ENCODE results near the gene SP2.

The SP2 gene

DNA sequence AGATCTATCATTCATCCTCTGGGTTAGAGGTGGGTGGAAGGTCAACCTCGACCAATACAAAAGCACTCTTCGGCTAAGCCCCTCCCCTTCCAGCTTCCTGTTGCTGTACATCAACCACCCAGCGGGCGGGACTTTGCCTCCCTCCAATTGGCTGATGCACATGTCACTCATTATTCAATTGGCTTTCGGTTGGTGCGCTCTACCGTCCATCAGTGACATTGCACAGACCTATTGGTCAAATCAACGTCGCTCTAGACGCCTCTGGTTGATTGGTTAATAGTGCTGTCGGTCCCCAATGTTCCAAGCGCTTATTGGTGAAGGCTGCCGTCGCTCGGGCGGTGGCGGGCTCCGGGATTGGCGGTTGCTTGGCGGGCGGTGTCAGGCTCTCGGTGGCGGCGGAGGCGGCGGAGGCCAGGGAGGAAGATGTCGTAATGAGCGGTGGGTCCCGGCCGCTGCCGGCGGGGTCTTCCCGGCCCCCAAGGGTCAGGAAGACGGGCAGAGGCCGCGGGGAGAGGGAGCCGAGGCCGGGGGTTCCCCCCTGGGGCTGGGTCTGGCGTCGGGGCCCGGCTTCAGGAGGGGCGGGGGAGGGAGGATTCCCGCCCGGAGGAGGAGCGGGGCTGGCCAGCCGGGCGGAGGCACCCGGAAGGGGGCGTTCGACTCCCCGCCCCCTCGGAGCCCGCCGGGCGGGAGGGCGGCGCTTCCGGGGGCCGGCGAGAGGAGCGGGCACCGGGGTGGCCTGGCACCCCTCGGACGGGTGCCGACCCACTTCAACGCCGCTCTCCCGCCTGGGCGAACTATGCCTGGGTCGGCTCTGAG is at the start of gene SP2:
Gene SP2 (plus strand): TSS at position 381 of the 816 bp plus-strand sequence. CDS start 51 bp downstream, at position 432.
- FAIRE-seq: peak; percentile 96

DNA sequence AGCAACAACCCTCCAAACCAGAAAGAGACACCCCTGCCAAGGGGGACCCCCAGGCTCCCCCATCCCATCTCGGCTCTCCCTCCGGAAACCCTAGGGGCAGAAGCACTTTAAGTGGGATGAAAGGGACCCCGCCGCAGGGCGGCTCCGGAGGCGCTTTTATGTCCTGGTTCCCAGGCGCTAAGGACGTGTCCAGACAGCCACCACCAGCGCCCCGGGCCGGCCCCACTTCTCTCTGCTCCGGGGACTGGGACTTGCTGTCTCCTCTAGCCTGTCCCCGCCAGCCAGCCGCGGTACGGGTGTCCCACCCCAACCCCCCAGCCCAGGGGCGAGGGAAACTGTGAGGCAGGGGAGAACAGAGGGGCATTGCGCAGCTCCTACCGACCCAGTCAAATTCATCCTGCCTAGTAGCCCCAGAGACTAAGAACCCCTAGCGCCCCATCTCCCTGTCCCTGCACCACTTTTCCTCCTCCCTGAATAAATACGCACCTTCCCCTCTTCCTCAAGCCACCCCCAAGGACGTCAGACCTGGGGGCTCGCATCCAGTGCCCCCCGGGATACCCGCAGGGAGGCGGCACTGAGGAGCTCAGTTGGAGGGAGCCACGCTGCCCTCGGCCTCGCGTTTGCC is 49.2 kb upstream of the SP2 start:
- FAIRE-seq: no peak

More for the DNA sequence above, at the start of gene SP2:
- peak; percentile 96 for DNase-seq (ENCODE audit: insufficient read length, low spot score)

DNA sequence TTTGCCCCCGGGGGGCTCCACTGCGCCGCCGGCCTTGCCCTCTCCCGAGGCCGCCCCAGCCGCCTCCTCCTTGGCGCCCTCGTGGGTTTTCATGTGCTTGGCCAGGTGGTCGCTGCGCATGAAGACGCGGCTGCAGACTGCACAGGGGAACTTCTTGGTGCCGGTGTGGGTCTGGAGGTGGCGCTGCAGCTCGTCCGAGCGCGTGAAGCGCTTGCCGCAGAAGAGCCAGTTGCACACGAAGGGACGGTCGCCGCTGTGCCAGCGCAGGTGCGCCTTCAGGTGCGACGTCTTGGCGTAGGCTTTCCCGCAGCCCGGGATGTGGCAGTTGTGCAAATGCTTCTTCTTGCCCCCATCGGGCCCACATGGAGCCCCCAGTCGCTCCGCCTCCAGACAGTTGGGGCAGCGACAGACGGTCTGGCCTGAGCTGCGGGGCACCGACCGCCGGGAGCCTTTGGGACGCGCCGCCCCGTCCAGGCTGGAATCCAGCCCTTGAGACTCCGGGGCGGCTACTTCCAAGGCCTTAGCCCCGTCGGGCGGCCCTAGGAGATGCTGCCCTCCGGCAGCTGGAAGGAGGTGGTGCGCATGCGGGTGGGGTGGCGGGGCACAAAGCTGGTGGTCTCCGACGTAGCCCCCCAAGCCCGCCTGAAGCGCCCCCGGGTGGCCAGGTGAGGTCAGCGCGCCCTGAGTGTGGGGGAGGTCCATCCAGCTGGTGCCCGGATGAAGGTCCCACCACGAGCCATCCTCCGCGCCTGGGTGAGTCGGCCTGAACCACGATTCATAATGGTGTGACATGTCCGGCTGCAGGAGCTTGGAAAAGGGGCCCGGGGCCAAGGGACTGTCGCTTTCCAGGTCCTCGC is 48.5 kb upstream of the SP2 start:
- FAIRE-seq (no peak), DNase-seq (ENCODE audit: insufficient read length, low spot score) (no peak)

More for the DNA sequence above, 49.2 kb upstream of the SP2 start:
- no peak for DNase-seq (ENCODE audit: insufficient read length, low spot score)

DNA sequence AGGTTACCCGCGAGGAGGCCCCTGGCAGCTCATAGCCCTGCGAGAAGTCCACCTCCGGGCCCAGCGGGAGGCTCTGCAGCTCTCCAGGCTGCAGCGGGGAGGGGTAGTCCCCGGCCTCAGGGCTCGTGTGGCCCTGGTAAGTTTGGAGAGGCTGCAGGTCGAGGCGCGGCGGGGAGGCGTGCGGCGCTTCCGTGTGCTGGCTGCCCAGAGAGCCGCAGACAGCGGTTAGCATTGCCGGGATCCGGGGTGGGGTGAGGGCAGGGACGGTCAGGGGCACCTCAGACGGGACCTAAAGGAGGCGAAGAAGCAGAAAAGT is 47.9 kb upstream of the SP2 start:
- no peak for FAIRE-seq
- no peak for DNase-seq (ENCODE audit: insufficient read length, low spot score)

DNA sequence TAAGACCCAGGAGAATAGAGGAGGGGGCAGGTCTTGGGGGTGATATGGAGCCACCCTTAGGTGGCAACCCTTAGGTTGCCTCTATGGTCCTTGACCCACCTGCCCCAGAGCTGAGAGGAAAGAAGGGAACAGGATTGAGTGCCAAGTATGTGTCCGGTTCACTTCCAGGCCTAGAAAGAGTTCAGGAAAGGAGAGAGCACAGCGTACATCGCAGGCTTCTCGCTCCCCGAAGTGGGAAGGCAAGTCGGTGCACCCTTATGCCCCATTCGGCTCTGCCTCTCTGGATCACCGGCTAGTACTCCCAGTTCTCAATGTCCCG is 45.7 kb upstream of the SP2 start:
- FAIRE-seq (no peak), DNase-seq (ENCODE audit: insufficient read length, low spot score) (no peak)

DNA sequence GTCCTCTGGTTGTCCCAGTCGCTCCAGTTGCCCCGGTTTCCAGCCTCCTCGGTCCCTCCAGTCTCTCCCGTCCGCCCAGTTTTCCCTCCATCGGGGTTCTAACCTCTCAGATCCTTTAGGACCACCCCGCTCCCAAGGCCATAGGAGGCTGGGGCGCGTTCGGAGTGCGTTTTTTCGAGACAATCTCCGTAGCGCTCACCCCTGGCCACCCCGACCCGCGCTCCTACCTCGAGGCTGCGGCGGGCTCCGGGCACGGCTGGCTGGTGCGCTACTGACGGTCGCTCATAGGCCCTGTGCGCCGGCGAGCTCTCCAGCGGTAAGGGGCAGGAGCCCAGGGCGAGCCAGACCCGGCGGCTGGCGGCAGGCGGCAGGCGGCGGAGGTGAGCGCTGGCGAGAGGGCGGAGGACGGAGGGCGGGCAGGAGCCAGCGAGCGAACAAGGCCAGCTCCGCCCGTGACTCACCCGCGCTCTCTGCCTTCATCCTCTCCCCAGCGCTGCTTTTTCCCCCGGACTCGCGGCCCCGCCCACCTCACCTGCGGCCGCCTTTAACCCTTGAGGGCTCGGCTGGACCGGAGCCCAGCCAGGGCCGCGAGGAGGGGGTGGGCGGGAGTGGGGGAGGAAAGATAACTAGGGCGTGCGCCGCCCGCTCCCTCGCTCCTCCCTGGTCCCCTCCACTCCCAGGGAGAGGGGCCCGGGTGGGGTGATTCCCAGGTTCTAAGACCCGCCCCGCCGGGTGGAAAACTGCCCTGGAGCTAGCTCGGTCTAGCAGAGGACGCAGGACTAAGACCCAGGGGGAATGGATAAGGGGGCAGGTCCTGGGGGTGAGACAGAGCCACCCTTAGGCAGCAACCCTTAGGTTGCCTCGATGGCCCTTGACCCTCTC is 45.1 kb upstream of the SP2 start, which contains the start of gene SP6:
Gene SP6 (minus strand): TSS at position 472 of the 882 bp plus-strand sequence. CDS start 2,734 bp downstream, outside the sequence.
- peak; percentile 56 for DNase-seq (ENCODE audit: insufficient read length, low spot score)
- no peak for FAIRE-seq

DNA sequence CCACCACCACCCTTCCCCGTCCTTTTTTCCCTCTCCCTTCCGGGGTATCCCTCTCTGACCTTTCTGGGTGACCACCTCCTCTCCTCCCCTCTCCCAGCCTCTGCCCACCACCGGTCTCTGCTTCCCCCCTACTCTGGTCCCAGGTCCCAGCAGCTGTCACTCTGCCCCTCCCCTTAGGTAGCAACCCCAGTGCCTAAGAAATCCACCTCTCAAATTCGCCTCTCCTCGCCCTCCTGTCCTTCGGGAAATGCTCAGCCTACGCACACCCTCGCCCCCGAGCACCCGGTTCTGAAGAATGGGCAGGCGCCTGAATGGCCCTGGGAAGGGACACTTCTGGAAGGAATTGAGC is 44.3 kb upstream of the SP2 start:
- FAIRE-seq: no peak
- DNase-seq (ENCODE audit: insufficient read length, low spot score): no peak

DNA sequence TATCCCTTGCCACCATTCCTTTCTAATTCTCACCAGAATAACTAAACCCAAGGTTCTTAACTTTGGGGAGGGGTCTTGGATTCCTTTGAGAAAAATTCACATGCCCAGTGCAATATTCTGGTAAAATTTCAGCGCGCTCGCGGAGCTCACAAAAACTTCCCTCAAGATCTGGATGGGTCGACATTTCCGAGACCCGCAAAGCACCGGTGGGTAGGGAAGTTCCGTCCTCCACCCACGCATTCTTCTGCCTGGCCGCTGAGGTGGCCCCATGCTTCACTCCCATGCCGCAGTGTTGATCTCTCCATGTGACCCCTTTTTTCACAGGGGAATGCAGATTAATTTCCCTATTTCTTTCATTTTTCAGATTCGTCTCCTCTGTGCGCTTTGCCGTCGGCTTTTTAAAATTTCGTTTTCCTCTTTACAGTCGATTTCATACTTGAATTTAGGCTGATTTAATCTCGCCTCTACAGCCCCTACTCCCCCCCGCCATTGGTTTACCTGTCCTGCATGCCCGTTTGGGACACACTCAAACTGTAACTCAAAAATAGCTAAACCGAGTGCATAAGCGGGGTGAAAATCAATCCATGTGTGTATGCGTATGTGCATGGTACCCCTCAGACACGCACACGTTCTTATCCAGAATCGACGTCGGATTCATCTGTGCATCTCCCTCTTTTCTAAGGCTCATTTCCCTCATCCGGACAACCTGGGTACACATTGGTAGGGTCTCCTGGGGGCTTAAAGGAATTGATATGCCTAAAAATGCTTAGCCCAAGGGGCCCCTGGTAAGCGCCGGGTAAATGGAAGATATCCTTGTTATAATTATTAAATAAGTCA is 43.7 kb upstream of the SP2 start:
- no peak for FAIRE-seq

DNA sequence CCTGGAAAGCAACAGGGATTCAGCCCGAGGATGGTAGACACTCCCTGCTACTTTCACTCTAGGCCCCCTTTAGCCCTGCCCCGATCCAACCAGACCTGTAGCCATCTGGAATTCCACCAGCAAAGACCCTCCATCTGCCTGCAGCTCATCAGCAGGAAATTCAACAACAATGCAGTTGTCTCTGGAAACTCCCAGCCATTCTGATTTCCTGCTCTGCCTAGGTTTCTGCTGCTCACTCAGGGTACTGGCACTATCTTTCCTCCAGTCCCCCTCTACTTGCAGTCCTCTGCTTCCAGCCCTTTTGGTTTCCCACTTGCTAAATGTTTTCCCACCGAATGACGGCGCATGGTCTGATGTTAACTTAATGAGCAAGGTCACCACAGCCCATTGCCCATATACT is 42.4 kb upstream of the SP2 start:
- no peak for DNase-seq (ENCODE audit: insufficient read length, low spot score)
- FAIRE-seq: no peak

More for the DNA sequence above, 43.7 kb upstream of the SP2 start:
- DNase-seq (ENCODE audit: insufficient read length, low spot score): no peak

DNA sequence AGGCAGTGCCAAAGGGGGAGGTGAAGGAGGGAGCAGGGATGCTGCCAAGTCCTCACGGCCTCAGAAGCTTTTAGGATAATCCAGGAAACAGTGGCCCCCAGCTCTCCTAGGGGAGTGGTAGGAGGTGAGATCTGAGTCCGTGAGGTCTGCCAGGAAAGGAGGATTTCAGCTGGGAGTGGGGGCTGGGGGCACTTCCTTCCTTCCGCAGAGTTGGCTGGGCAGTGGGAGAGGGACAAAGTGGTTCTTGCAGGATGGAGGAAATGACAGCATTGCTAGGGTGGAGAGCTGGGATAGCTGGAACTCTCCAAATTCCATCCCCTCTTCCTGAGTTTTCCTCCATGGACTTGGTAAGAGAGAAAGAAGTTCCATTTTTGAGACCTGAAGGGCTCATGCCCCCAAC is 40.3 kb upstream of the SP2 start:
- DNase-seq (ENCODE audit: insufficient read length, low spot score): no peak
- no peak for FAIRE-seq

DNA sequence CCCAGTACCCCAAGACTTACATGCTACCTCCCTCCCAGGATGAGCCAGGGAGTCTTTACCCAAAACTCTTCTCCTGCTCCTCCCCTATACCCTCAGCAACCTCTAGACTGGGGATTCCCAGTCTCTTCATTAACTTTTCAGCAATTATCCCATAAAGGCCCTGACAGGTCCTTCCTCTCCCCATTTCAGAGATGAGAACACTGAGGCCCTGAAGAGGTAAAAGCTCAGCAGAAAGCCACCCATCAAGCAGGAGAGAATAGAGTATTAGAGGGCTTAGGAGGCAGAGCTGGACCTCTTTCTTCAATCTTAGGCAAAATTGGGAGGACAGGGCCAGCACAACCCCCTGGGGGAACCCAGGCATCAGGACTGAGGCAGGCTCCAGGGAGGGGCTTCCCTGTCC is 39.2 kb upstream of the SP2 start:
- FAIRE-seq (no peak), DNase-seq (ENCODE audit: insufficient read length, low spot score) (no peak)

DNA sequence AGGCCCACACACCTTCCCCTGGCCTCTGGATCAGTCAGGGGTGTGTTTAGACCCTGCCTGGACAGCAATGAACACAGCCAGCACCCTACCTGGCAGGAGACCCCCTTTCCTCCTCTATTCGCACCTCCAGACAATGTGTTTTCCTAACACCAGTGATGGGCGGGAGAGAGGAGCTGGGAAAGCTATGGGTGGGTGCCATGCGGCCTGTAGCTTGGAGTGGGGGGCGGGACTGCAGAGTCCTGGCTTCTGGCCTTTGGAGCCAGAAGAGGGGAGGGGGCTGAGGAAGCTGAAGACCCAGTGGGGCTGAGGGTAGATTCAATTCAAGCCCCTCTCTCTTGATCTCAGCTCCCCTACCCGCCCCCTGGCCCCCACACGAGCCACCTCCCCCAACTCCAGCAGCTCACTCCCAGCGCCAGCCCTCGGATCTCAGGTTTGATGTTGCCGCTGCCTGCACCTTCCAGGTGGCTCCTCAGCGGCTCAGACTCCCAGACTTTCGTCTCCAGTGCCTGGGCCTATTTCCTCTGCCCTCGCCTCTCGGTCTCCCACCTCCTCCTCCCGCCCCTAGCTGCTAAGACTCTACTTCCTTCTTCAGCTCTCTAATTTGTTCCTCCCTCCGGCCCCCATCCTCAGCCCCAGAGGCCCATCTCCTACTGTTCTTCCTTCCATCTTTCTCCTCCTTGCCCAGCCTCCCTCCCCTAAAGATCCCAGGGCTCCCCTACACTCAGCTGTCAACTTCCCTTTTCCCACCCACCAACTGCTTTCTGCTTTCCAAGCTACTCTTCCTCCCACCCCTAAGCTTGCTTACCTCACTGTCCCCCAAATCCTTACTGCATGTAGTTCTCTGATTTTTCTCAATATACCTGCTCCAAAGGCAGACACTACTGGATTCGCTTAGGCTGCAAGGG is 38.2 kb upstream of the SP2 start:
- no peak for FAIRE-seq
- no peak for DNase-seq (ENCODE audit: insufficient read length, low spot score)

DNA sequence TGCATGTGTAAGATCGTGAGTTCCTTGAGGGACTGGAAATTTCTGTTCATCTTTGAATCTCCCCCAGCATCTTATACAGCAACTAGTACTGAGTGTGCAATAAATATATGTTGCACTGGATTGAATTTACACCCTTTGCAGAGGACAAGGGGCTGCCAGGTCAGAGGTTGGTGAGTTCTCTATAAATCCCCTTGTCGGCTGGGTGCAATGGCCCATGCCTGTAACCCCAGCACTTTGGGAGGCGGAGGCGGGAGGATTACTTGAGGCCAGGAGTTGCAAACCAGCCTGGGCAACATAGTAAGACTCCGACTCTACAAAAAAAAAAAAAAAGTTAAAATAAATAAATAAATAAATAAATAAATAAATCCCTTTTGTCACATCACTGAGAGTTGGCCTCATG is 35.6 kb upstream of the SP2 start:
- FAIRE-seq (no peak), DNase-seq (ENCODE audit: insufficient read length, low spot score) (no peak)

DNA sequence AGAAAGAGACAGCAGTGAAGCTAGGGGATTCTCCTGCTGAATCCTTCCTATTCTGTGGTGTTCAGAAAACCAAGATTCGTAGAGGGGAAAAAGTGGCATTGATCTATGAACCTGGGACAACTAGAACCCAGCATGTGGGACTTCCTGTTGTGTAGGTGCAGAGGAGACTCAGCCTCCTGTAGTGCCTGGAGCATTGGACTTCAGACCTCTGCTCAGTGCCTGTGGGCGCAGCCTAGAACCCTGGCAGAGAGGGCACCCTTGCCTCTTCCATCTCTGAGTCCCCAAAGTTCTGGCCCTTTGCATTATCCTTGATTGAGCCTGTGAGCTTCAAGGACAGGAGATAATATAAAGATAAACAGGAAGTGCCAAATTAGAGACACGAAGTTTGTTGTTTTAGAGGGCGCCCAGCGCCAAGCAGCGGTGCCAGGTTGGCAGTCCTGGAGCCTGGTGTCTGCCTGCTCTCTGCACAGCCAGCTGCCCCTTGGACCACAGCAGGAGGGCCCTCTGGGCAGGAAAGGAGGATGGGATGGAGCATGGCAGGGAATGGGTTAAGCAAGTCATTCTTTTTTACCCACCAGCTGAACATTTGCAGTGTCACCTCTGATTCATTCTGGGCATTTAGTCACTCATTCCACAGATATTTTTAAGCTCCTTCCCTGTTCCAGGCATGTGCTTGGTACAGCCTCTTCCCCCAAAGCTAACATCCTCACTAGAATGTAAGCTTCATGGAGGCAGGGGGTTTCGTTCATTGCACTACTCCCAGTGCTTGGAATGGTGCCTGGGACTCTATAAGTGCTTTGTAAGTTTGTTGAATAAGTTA is 33.2 kb upstream of the SP2 start:
- DNase-seq (ENCODE audit: insufficient read length, low spot score) (no peak), FAIRE-seq (no peak)

DNA sequence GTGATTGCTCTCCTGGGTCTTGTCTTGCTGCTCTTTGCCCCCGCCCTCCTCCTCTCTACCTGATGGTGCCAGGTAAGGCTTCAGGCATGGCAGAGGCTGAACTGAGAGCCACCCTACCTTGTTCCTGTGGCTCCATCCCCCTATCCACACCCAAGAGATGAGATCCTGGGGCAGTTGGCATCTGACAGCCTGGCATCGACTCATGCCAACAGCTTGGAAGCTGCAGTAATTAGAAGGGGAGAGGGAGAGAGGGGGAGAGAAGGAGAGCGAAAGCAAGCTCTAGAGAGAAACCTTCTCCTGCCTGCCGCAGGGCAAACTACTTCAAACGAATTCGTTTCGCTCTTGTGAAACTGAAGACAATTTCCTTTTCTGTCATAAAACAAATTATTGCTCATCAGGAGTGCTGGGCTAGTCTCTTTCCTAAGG is 31.2 kb upstream of the SP2 start:
- no peak for DNase-seq (ENCODE audit: insufficient read length, low spot score)
- no peak for FAIRE-seq

DNA sequence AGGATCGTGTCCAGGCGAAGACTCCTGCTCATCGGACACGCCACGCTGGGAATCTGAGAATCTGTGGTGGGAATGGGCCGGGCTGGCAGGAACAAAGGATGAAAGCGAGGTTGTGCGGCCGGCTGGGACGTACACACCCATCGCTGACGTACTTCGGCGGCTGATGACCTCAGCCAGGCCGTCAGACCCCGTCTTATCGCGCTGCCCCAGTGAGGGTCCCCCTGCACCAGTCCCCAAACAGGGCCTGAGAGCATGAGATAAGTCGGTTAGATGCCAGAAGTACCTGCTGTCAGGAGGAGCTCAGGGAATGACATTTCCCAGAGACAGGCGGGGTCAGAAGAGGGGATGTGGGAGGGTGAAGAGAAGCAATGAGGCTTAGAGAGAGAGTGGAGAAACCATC is 29.1 kb upstream of the SP2 start:
- no peak for FAIRE-seq
- DNase-seq (ENCODE audit: insufficient read length, low spot score): no peak

DNA sequence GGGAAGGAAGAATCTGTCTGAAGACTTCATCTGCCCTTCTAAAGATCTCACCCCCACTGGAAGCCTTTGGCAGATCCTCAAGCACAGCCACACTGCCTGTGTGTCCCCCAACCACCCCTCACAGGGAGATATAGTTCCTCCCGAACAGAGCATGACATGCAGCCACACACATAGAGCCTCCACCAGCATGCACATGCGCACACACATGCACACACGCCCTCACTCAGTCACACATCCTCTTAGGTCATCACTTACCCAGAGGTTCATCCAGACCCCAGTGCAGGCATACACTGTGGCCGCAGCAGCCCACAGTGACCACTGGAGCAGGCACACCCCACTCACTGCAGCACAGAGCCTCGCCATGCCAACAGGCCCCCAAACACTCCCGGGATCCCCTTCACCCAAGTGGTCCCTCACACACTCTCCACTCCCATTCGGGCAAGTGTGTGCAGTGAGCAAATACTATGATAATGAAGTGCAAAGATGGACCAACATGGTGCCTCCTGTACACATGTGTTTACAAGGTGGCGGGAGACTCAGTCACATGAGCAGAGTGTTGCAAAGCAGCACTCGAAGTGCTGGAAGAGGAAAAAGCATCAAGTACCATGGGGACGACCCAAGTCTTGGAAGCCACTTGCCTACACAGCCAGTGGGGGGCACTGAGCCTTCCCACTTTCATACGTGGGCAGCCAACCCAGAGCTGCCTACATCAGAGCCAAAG is 28.1 kb upstream of the SP2 start:
- FAIRE-seq: no peak
- no peak for DNase-seq (ENCODE audit: insufficient read length, low spot score)
